Measurements from ENCODE around the gene TMEM42.

TMEM42 gene

GRCh38 chr3:44914936-44915335 lies 53.2 kb downstream of the TMEM42 start:
- peak; percentile 6 to 17 for DNase-seq

All from Kasumi-1 (cell line).